CD4-positive, alpha-beta T cell treated with Interleukin-21 for 1 hour (primary cell): Measurements from ENCODE around the gene WFIKKN1.

ENCODE experiments used
- DNase-seq: peaks from one replicate; pipeline ENCODE4 v3.0.0-alpha.2; 2020

WFIKKN1 gene

DNA sequence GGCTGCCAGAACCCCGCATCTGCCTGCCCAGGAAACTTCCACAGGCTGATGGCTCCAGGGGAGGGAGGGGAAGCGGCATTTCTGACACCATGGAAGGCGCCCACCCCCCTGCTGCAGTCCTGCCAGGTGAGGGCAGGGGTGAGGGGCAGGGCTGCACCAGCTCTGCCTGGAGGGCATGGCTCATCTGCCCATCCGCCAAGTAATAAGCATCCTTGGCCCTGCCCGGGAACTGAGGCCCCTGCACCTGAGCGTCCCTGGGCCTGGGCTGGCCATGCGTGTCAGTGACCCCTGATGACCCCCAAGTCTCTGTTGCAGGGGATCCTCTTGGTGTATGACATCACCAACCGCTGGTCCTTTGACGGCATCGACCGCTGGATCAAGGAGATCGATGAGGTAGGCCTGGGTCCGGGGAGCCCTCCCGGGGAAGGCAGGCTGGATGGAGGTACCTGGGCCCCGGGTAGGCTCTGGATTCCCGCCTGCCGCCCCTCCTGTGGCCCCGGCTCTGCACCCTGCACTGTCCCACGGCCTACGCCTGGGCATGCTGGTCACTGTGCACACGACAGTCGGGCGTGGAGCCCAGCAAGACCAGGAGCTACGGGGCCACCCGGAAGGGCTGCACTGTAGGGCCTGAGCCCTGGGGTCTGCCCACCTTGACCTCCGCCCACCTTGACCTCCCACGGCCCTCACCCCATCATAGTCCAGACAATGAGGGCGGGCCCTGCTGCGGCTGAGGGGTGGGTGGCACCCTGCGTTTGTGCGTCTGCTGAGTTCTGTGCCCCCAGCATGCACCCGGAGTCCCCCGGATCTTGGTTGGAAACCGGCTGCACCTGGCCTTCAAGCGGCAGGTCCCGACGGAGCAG lies 5.4 kb upstream of the WFIKKN1 start:
- DNase-seq, result no peak

DNA sequence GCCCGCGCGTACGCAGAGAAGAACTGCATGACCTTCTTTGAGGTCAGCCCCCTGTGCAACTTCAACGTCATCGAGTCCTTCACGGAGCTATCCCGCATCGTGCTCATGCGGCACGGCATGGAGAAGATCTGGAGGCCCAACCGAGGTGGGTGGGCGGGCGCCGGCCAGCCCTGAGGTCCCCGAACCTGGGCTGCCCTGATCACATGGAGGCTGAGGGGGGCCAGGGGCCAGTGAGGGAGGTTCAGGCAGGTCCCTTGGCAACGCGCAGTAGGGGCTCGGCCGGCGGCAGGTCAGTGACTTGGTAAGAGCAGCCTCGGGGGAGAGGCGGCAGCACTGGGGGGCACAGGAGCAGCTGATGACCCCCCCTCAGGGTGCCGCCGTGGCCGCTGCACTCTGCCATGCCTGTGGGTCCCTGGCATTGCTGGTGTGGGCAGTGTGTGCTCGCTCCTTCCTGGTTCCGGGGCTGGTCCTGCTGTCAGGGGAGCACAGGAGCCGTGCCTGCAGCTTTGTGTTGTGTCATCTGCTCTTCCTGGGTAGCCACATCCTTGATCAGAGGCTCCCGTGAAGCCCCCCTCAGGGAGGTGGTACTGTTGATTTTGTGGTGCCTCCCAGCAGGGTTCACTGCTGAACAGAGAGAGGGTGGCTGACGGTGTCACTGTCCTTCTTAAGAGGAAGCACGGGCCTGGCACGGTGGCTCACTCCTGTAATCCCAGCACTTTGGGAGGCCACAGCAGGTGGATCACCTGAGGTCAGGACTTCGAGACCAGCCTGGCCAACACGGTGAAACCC lies 4.6 kb upstream of the WFIKKN1 start:
- no peak for DNase-seq

DNA sequence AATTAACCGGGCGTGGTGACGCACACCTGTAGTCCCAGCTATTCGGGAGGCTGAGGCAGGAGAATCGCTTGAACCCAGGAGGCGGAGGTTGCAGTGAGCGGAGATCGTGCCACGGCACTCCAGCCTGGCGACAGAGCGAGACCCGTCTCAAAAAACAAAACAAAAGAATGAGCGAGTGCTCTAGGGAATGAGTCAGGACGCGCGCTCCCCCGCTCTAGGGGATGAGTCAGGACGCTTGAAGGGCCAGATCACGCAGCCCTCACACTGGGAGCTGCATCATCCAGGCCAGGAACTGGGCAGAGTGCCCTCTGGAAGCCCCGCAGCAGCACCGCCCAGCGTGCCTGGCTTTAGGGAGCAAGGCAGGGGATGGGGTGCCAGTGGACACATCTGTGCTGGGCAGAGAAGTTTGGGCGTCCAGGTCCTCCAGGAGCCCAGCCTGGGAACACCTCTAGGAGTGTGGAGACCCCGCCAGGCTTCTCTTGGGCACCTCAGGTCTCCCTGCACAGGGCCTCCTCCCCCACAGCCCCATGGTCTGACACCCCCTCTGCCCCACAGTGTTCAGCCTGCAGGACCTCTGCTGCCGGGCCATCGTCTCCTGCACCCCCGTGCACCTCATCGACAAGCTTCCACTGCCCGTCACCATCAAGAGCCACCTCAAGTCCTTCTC lies 3.9 kb upstream of the WFIKKN1 start:
- no peak for DNase-seq

DNA sequence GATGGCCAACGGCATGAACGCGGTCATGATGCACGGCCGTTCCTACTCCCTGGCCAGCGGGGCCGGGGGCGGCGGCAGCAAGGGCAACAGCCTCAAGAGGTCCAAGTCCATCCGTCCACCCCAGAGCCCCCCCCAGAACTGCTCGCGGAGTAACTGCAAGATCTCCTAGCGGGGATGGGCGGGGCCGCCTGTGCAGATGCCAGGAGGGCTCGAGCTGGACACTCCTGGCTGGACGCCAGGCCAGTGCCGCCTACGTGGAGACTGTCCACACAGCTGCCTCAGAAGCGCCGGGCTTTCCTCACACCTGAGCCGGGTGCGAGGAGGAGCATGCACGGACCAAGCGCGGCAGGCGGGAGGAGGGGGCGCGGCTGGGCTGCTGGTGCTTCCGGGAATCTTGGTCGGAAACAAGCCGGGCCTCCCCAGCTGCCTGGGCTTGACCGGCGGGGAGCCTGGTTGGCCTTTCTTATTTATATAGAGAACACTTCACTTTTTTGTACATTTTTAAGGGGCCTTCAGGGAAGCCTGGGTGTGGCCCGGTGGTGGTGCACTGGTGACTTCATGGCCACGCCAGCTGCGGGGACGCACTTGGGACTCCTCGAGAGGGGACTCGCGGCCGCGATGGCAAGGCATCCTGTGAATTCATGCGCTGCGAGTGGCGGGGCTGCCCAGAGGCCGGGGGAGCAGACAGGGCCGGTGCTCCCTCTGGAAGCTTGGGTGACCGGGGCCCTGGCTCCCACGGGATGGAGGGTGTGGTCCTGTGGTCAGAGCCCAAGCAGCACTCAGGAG lies 3.1 kb upstream of the WFIKKN1 start:
- no peak for DNase-seq

DNA sequence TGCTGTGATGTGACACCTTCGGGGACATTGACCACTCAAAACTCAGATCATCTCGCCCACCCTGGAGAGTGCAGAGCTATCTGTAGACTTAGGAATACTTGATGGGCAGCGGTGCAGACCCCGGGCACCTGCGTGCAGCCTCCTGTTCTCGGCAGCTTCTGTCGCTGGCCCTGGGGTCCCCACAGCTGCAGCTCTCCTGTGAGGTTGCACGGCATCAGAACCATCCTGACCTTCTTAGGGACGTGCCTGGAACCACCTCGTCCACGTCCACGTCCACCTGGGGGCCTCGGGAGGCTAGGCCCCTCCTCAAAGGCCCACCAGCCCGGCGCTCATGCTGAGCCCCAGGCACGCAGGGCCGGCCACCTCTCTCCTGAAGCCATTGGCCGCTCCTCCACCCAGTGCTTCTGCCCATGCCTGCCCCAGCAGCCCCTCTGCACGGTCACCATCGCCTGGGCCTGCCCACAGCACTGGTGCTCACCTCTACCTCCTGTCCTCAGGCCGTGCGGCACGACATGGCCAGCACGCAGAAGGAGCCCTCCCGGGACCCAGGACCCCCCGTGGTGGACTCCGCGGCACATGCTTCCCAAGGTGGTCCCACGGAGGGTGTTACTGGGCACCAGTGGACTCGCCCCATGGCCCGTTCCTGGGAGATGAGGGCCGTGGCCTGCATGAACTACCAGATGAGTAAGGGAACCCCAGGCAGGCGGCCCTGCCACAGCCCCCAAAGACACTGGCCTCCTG lies 2.3 kb upstream of the WFIKKN1 start:
- DNase-seq, result no peak

DNA sequence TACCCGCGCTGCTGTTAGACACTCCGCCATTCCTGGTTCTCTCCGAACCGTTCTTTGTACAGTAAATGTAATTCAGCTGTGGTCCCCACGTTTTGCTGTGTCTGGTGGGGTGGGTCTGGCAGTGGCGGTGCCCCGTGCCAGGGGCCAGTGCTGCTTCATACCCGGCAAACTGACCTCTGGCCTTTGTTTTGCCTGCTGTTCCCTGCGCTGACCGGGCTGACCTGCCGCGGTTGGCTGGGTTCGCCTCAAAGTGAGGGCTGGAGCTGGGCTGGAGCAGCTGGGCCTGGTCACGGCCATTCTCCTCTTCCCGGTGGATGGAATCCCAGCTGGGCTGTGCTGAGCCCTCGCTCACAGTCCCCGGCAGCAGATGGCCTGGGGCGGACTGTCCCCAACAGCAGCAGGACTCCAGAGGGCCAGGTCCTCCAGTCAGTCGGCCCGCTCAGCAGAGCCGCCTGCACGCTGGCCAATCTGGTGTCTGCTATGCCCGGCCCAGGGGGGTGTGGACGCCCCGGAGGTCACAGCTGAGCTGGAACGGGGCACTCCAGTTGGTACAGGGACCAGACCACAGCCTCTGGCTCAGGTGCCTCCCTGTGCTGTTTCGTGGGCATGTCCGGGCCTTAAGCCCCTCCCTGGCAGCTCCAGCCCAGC lies 1.5 kb upstream of the WFIKKN1 start:
- DNase-seq, result no peak

DNA sequence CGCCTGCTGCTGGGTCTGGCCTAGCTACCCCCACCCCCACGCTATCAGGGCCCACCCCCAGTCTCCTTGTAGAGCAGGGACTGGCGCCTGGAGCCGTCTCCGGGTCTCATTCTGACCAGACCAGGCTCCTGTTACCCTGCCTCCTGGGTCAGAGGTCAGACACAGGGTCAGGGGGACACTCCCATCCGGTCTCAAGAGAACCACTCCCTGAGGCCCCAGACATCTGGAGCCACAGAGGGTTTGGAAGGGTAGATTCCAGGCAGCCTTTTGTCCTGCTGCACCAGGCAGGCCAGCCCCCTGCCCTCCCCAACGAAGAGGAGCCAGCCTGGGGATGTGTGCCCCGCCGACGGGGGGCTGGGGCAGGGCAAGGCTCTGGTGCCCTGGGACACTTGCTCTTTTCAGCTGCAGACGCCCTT lies 944 bp upstream of the WFIKKN1 start:
- DNase-seq, result no peak

DNA sequence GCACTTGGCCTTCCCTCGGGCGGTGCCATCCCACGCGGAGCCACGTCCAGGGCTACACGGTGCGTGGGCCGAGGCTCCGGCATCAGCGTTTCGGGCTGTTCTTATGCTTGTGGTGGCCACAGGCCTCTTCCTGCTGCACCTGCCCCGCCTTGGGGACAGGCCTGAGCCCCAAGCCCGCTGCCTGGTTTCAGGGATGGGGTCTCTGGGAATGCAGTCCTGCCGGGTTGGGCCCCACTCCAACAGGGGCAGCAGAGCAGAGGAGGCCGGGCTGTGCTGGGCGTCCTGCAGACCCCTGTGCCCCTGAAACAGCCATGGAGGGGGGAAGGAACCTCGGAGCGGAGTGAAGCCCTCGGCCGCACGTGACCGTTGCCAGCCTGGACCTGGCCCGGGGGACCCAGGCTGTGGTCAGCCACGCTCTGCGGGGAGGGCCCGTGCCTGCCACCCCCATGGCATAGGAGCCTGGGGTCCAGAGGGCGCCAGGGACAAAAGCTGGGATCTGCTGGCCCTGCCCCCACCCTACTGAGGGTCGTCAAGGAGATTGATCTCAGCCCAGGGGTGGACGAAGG lies 453 bp upstream of the WFIKKN1 start:
- DNase-seq, result no peak

DNA sequence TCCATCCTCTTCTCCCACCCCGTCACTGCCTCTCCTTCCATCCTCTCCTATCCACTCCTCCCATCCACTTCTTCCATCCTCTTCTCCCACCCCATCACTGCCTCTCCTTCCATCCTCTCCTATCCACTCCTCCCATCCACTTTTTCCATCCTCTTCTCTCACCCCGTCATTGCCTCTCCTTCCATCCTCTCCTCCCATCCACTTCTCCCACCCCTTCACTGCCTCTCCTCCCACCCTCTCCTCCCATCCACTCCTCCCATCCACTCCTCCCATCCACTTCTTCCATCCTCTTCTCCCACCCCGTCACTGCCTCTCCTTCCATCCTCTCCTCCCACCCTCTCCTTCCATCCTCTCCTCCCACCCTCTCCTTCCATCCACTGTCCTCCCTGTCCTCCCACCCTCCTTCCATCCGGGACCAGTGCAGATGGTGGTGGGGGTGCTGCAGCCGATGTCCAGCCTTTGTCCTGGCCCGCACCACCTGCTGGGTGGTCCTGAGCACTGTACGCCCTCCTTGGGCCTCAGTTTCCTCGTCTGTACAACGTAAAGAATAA lies 1.1 kb downstream of the WFIKKN1 start:
- DNase-seq, result no peak

DNA sequence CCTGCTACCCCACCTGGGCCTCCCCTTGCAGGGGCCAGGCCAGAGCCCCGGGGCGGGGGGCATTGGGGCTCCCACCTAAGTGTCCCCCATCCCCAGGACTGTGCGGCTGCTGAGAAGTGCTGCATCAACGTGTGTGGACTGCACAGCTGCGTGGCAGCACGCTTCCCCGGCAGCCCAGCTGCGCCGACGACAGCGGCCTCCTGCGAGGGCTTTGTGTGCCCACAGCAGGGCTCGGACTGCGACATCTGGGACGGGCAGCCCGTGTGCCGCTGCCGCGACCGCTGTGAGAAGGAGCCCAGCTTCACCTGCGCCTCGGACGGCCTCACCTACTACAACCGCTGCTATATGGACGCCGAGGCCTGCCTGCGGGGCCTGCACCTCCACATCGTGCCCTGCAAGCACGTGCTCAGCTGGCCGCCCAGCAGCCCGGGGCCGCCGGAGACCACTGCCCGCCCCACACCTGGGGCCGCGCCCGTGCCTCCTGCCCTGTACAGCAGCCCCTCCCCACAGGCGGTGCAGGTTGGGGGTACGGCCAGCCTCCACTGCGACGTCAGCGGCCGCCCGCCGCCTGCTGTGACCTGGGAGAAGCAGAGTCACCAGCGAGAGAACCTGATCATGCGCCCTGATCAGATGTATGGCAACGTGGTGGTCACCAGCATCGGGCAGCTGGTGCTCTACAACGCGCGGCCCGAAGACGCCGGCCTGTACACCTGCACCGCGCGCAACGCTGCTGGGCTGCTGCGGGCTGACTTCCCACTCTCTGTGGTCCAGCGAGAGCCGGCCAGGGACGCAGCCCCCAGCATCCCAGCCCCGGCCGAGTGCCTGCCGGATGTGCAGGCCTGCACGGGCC lies 1.9 kb downstream of the WFIKKN1 start:
- no peak for DNase-seq

DNA sequence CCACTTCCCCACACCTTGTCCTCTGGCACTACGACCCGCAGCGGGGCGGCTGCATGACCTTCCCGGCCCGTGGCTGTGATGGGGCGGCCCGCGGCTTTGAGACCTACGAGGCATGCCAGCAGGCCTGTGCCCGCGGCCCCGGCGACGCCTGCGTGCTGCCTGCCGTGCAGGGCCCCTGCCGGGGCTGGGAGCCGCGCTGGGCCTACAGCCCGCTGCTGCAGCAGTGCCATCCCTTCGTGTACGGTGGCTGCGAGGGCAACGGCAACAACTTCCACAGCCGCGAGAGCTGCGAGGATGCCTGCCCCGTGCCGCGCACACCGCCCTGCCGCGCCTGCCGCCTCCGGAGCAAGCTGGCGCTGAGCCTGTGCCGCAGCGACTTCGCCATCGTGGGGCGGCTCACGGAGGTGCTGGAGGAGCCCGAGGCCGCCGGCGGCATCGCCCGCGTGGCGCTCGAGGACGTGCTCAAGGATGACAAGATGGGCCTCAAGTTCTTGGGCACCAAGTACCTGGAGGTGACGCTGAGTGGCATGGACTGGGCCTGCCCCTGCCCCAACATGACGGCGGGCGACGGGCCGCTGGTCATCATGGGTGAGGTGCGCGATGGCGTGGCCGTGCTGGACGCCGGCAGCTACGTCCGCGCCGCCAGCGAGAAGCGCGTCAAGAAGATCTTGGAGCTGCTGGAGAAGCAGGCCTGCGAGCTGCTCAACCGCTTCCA lies 2.7 kb downstream of the WFIKKN1 start:
- no peak for DNase-seq

DNA sequence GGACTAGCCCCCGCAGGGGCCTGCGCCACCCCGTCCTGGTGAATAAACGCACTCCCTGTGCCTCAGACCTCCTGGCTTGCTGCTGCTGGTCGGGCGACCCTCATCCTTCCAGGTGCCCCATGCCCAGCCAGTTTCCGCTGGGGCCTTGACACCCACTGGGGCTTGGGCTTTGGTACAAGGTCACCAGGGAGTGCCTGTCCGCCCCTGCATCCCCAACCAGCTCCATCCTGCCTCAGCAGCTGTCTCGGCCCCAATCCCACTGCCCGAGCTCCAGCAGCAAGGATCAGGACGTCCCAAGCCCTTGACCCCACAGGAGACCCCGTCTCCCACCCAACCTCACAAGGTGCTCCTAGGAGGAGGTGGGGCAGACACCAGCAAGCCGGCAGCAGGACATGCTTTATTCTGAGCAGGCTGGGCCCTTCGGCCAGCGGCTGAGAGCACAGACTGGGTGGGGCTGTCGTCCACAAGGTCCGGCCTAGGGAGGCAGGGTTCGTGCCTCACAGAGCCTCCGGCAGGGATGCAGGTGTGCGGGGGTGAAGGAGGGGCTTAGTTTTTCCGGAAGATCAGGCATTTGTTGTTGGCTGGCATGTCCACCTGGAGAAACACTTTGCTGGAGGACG lies 3.4 kb downstream of the WFIKKN1 start:
- DNase-seq, result no peak

DNA sequence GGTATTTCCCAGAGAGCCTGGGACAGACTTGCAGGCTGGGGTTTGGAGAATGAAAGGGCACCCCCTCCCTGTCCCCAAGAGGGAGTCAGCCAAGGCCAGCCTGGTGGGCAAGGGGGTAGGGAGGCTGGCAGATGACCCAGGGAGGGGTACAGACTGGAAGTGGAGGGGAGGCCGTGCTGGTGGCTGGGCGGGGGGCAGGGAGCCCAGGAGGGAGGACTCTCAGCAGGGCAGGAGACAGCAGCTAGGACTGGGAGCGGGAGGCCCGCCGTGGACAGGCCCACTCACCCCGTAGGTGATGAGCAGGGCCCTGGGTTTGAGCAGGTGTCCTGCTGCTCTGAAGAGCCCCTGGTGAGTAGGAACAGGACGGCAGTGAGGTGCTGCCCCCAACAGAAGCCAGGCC lies 4.2 kb downstream of the WFIKKN1 start:
- DNase-seq, result no peak

DNA sequence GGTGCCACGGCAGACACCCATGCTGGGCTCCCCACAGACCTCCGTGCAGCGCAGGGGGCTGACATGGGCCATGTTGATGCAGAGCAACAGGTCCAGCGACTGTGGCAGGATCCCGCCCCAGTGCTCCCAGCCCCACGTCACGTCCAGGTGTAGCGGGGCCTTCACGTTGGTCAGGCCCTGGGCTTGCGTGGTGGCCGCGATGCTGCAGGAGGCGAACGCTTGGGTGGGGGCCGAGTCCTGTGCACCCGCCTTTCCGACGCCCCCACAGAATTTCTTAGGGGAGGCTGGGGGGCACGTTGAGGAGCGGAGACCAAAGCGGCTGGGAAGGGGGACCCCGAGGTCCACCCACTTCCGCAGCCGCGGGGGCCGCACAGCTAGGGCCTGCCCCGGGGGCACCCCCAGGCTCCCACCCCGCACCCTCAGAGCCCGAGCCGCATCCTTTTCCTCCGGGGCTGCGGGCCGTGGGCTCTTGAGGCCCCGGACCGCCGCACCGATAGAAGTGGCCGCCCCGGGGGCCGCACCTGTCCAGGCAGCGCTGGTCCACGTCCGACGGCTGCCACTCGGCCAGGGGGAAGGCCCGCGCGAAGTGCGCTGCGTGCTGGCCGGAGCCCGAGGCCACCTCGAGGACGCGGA lies 4.9 kb downstream of the WFIKKN1 start:
- no peak for DNase-seq

DNA sequence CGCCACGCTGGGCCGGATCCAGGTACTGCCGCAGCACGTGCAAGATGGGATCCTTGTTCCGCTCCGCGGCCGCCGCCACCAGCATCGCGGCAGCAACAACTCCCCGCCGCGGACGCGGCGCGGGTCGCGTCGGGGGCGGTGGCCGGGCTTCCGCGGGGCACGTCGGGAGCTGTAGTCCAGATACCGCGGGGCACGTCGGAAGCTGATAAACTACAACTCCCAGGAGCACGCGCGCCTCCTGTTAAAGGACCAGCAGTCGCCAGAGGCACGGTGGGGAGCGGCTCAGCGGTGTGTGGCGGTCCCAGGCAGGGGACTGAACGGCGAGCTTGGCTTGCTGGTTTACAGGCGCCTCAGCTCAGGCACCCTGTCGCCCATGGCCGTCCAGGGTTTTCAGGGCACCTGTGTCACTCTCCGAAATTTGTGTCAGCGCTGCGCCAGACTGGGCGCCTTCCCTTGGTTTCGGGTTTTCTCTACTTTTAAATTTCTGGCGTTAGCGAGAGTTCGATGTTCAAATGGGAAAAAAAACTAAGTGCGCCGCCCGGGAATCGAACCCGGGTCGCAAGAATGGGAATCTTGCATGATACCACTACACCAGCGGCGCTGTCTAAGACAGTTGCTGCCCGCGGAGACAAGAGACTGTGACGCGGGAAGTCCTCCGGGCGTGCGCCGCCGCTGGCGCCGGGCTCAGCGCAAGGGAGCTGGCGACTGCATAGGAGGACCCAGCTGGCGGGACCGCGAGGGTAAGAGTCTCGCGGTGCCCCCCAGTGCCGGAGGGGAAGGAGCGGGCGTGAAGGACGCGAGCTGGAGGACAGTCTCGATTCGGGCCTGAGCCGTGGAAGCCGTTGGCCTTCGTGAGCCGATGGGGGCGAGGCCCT lies 5.7 kb downstream of the WFIKKN1 start, which contains the start of gene METTL26:
METTL26 (minus strand) TSS at position 100 of the 875 bp plus-strand sequence; CDS start at position 85, 15 bp downstream.
- peak; percentile 94 for DNase-seq

DNA sequence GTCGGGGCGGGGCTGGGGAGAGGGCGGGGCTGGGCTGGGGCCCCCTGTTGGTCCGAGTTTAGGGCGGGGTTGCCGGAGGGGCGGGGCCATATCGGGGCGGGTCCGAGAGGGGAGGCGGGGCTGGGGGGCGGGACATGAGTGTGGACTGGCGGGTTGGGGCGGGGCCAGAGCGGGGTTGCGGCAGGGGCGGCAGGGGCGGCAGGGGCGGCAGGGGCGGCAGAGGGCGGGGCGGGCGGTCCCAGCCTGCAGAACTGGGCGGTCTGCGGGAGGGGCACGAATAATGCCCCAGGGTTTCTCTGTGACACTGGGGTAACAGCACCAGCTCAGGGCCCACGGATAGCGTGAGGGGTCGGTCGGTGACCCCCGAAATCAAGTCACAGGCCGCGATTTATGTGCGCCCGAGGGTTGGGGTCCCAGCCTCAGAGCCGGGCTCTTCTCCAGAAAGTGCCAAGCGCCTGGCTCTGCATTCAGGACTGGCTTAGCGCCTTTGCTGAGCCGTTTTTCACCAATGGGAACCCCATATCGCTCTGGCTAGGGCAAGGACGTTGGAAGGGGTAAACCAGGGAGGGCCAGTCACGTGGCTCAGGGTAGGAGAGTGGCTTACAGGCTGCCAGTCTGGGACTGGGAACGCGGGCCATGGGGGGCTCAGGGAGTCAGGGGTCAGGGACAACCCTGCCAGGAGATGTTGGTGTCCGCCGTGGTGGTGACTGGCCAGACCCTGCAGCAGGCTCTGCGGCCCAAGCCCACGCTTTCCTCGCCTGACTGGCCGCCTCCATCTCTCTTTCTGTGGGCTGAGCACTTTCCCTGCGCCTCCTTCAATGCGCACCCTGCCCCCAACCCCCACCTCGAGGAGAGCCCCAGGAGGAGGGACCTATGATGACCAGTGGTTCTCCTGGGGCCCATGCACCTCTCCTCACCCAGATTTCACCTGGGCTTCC lies 6.6 kb downstream of the WFIKKN1 start:
- DNase-seq, result peak; percentile 89
